Stimulated activated CD8-positive, alpha-beta memory T cell treated with anti-CD3 and anti-CD28 coated beads, Interleukin-2, amount 100 ng/mL, for 48 hours (primary cell): ENCODE results near the gene UEVLD.
A peak's percentile ranks its signal among the peaks of the same experiment; 100 is the strongest.

Source experiments
- DNase-seq, 2 donors: peaks; one replicate each; pipeline ENCODE4 v3.0.0-alpha.2; 2020; ENCODE audit warnings: low read depth in 2 of 2

The UEVLD gene

GRCh38 chr11:18581825-18582224, 6.7 kb downstream of the UEVLD start:
- DNase-seq, result no peak

GRCh38 chr11:18580113-18580766, 8.3 kb downstream of the UEVLD start:
- DNase-seq, result no peak

GRCh38 chr11:18578975-18579598, 9.4 kb downstream of the UEVLD start:
- DNase-seq, result no peak

GRCh38 chr11:18575361-18575760, 13.2 kb downstream of the UEVLD start:
- DNase-seq, result no peak

GRCh38 chr11:18567081-18567480, 21.5 kb downstream of the UEVLD start:
- no peak for DNase-seq

- no peak for DNase-seq
Observed at GRCh38 chr11:18566406-18566805, 22.1 kb downstream of the UEVLD start.

- no peak for DNase-seq
Observed at GRCh38 chr11:18564149-18564548, 24.4 kb downstream of the UEVLD start.

GRCh38 chr11:18563090-18563730, 25.3 kb downstream of the UEVLD start:
- DNase-seq, result no peak

GRCh38 chr11:18548001-18548400, 40.5 kb downstream of the UEVLD start:
- no peak for DNase-seq

- no peak for DNase-seq
Observed at GRCh38 chr11:18540207-18541009, 48.1 kb downstream of the UEVLD start.

- DNase-seq, result no peak
Observed at GRCh38 chr11:18536209-18536608, 52.3 kb downstream of the UEVLD start.

GRCh38 chr11:18534245-18534644, 54.3 kb downstream of the UEVLD start:
- no peak for DNase-seq

GRCh38 chr11:18533365-18533764, 55.2 kb downstream of the UEVLD start:
- DNase-seq, result no peak

GRCh38 chr11:18527512-18527911, 61.0 kb downstream of the UEVLD start:
- DNase-seq, result no peak

- DNase-seq, result peak; percentile 91 to 94
Observed at GRCh38 chr11:18526521-18527296, 61.8 kb downstream of the UEVLD start, which contains the start of gene TSG101. TSG101 (minus strand) TSS chr11:18526942; CDS start chr11:18526816, 126 bp downstream.

- DNase-seq, result no peak
Observed at GRCh38 chr11:18526130-18526520, 62.4 kb downstream of the UEVLD start.

GRCh38 chr11:18524248-18524647, 64.3 kb downstream of the UEVLD start:
- DNase-seq, result no peak

- no peak for DNase-seq
Observed at GRCh38 chr11:18523084-18523483, 65.5 kb downstream of the UEVLD start.

GRCh38 chr11:18522388-18522787, 66.1 kb downstream of the UEVLD start:
- DNase-seq, result no peak

GRCh38 chr11:18521122-18521521, 67.4 kb downstream of the UEVLD start:
- DNase-seq, result no peak

- DNase-seq, result no peak
Observed at GRCh38 chr11:18502352-18502751, 86.2 kb downstream of the UEVLD start.
